SK-N-MC (cell line): ENCODE results near the gene OTP.

Source experiments
- DNase-seq: peaks from one replicate; pipeline ENCODE4 v3.0.0-alpha.2; 2011; ENCODE audit warnings: low read depth, low spot score
- H3K27ac ChIP-seq: fragments of 200-600 bp; sonication (generic); 2 replicates; pipeline ENCODE4 v1.5.1; 2016; ENCODE audit warnings: mixed run types
- H3K36me3 ChIP-seq: fragments of 200-600 bp; sonication (generic); 2 replicates; pipeline ENCODE4 v1.6.1; 2017; ENCODE audit warnings: antibody characterized with exemption, low read length, mixed read lengths; ENCODE audit not compliant: insufficient read depth
- H3K4me3 ChIP-seq: fragments of 200-600 bp; sonication (generic); 2 replicates; pipeline ENCODE4 v1.5.1; 2016
- H3K9ac ChIP-seq: fragments of 200-600 bp; sonication (generic); 2 replicates; pipeline ENCODE4 v1.8.0; 2017; ENCODE audit warnings: mixed run types, mixed read lengths; ENCODE audit not compliant: insufficient read length
- H3K9me3 ChIP-seq: fragments of 200-600 bp; sonication (generic); 2 replicates; pipeline ENCODE4 v1.6.1; 2017; ENCODE audit warnings: low read depth, mild to moderate bottlenecking, antibody characterized with exemption, low read length, moderate library complexity, mixed read lengths
- EZH2 ChIP-seq: fragments of 200-600 bp; sonication (generic); IDR thresholded peaks from one replicate; pipeline ENCODE4 v1.6.1; 2017; ENCODE audit warnings: antibody characterized with exemption
- FOXP2 ChIP-seq: optimal IDR thresholded peaks from 2 replicates; pipeline ENCODE3; 2011; ENCODE audit warnings: mild to moderate bottlenecking, moderate library complexity; ENCODE audit not compliant: insufficient read depth; ENCODE audit errors: extremely low read length, control extremely low read depth
- POLR2AphosphoS5 ChIP-seq: IDR thresholded peaks from 2 replicates; pipeline ENCODE4 v1.6.1; 2012; ENCODE audit warnings: mild to moderate bottlenecking, low read depth, low read length, borderline replicate concordance

Gene OTP

DNA sequence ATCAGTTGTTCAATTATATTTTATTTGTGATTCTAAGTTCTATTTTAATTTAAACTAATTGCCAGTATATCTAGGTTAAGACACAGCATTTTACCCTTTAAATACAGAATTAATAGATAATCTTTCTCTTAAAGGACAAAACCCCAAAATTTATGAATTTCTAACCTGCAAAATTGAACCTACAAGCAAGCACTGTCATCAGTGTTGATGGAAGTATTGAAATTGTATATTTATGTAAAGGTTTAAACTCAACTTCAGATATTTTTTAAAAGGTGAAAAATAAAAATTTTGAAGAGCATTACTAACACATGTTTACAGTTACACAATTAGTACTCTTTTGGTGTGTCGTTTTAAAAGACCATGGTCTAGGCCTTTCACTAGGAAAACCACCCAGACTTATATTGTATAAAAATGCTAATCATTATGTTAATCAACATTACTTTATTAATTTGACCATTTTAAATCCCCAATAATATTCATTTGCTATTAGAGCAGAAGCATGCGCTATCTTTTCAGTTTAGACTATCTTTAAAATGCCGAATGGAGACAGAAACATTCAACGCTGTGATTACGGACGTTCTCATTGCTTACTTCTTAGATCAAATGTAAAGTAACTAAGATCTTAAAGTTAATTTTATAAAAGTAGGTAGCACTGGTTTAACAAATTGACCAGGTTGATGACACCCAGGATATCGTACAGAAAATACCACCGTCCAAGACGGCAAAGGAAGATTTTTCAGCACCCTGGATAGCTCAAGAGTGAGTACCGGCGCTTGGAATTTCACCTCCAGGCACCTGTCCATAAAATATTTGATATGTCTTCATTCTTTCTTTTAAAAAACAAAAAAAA is 3.2 kb downstream of the OTP start:
- Histone ChIP-seq H3K4me3 (no peak overlapping the region), H3K36me3 (no peaks in the 10 kb centered on the region), H3K9me3 (no peaks in the 10 kb centered on the region), H3K9ac (no peak overlapping the region), H3K27ac (no peak overlapping the region)
- DNase-seq = no peak
- TF ChIP-seq POLR2AphosphoS5 = no peak

DNA sequence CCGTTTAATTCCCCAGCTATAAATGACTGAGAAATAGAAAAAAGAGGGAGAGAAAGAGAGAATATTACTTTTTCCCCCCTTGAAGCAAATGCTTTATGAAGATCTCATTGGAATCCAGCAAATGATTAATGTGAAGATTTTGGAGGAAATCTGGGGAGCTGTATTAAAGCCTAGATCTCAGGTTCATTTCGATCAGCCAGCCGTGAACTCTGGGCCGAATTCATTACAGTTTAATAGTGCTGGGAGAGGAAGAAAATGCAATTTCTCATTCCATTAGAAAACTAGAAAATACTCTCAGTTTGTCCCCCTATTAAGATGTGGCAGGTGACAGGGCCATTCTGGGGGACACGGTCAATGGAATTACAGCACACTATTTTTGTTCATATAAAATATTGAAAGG is 4.8 kb downstream of the OTP start:
- TF ChIP-seq POLR2AphosphoS5 (no peak), EZH2 (no peak), FOXP2 (no peak)
- no peak for DNase-seq
- Histone ChIP-seq H3K36me3 (no peaks in the 10 kb centered on the region), H3K27ac (no peak overlapping the region), H3K9ac (no peak overlapping the region), H3K4me3 (no peak overlapping the region), H3K9me3 (no peaks in the 10 kb centered on the region)

- no peak for TF ChIP-seq POLR2AphosphoS5
- no peak for TF ChIP-seq FOXP2
- no peak for TF ChIP-seq EZH2
- Histone ChIP-seq H3K4me3 (no peak overlapping the region), H3K27ac (no peak overlapping the region), H3K9ac (no peak overlapping the region), H3K36me3 (no peaks in the 10 kb centered on the region), H3K9me3 (no peaks in the 10 kb centered on the region)
- no peak for DNase-seq
Observed at GRCh38 chr5:77633207-77633675, 5.3 kb downstream of the OTP start.

- no peak overlapping the region for H3K27ac ChIP-seq
Observed at GRCh38 chr5:77632526-77633206, 5.8 kb downstream of the OTP start.

DNA sequence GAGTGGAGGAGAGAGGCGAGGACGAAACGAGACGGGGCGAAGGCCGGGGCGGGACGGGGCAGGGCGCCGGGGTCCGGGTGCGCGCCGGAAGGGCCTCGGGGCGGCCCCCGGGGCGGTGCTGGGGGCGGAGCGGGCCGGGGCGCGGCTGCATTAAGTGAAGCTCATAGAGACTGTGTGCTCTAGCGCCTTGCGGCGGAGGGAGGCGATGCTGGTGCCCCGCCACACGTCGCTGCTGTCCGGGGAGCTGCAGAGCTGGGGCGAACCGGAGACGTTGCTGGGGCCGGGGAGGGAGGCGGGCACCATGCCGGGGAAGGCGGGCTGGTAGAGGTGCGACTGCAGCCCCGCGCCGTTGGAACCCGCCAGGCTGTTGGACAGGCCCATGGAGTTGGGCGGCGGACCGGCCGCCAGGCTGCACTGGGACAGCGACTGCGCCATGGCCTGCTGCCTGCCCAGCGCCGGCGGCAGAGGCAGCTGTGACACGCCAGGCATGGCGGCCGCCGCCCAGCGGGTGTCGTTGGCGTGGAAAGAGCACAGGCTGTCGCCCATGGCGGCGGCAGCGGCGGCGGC is 8.3 kb downstream of the OTP start:
- H3K9ac ChIP-seq = no peak overlapping the region
- DNase-seq = no peak
- H3K9me3 ChIP-seq = no peaks in the 10 kb centered on the region
- no peak overlapping the region for H3K27ac ChIP-seq
- no peak for TF ChIP-seq EZH2
- no peak for TF ChIP-seq FOXP2
- no peak for TF ChIP-seq POLR2AphosphoS5
- no peaks in the 10 kb centered on the region for H3K36me3 ChIP-seq
- peak overlapping the region; percentile 83 for H3K4me3 ChIP-seq

More at GRCh38 chr5:77632526-77633206, 5.8 kb downstream of the OTP start:
- H3K36me3 ChIP-seq = no peaks in the 10 kb centered on the region
- H3K9ac ChIP-seq = no peak overlapping the region
- TF ChIP-seq EZH2 (no peak), POLR2AphosphoS5 (no peak), FOXP2 (no peak)
- H3K4me3 ChIP-seq = no peak overlapping the region
- no peak for DNase-seq
- no peaks in the 10 kb centered on the region for H3K9me3 ChIP-seq

DNA sequence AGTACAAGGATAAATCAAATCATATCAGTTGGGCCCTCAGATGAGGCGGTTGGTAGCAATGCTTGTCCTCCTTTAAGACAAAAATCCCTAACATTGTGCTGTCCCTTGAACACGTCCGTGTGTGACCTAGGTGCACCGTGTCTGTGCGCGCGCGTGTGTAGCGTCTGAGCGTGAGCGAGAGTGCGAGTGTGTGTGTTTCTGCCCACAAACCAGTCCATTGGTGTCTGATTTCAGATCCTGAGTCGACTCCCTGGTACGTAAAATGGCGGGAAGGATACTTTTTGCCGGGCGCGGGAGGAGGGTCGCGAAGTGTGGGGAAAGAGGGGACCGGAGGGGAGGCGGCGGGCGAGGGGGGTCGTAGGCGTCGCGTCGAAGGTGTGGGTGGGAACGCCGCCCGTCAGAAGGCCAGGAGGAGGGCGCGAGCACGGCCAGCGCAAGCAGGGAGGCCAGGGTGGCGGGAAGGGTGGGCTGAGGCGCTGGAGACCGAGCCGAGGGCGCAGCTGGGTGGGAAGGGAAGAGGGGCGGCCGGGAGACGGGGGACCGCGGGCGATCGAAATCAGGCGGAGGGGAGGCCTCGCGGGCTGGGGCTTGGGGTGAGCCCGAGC is 8.9 kb downstream of the OTP start:
- peak overlapping the region; percentile 83 for H3K4me3 ChIP-seq

GRCh38 chr5:77628840-77629508 is 9.5 kb downstream of the OTP start:
- TF ChIP-seq EZH2 = no peak
- TF ChIP-seq FOXP2 = no peak
- TF ChIP-seq POLR2AphosphoS5 = no peak
- H3K9ac ChIP-seq = no peak overlapping the region
- no peak overlapping the region for H3K4me3 ChIP-seq
- H3K36me3 ChIP-seq = no peaks in the 10 kb centered on the region
- H3K27ac ChIP-seq = no peak overlapping the region
- H3K9me3 ChIP-seq = no peaks in the 10 kb centered on the region
- no peak for DNase-seq

More for the DNA sequence above, 8.9 kb downstream of the OTP start:
- no peak overlapping the region for H3K27ac ChIP-seq
- no peak overlapping the region for H3K9ac ChIP-seq
- no peaks in the 10 kb centered on the region for H3K9me3 ChIP-seq
- no peak for TF ChIP-seq FOXP2
- no peaks in the 10 kb centered on the region for H3K36me3 ChIP-seq
- DNase-seq = no peak

DNA sequence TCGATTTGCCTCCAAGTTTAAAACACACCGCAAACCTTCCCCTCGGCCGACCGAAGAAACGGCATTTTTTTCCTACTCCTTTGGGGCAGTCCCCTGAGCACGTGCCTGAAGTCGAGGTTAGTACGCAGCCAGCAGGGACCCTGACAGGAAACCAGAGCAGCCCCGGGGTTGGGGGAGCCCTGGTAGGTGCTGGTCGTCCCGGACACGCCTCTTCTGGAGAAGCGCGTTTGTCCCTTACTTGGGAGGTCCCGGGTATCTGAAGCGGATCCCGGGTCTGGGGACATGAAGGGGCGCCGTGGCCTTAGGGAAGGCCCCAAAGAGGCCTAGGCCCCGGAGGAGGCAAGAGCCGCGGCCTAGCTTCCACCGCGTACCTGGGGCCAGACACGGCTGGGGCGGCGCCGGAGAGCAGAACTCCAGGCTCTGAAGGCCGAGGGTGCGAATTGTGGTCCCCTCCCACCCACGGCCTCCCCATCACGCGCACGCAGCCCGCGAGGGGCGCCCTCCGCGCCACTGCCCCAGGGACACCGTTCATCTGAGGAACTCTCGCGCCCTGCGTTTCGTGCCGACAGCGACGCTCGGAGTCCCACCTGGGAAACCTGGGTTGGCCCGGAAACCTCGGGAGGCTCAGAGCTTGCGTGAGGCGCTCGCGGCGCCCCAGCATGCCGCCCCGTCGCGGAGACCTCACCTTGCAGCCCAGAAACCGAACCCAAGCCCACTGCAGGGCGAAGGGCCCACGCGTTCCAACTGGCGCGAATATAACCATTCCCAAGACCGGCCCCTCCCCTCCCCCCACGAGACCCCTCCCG is 10.4 kb downstream of the OTP start:
- H3K4me3 ChIP-seq = no peak overlapping the region

More for the DNA sequence above, 10.4 kb downstream of the OTP start:
- H3K9me3 ChIP-seq = no peaks in the 10 kb centered on the region
- TF ChIP-seq POLR2AphosphoS5 (no peak), EZH2 (no peak), FOXP2 (no peak)
- H3K9ac ChIP-seq = no peak overlapping the region
- DNase-seq = no peak
- no peak overlapping the region for H3K27ac ChIP-seq
- no peaks in the 10 kb centered on the region for H3K36me3 ChIP-seq
